Endothelial cell of umbilical vein (primary cell): Measurements from ENCODE around the gene SINHCAF. TPM values are rescaled to one million over a fixed set of nuclear protein-coding genes. Genes with fewer than 3 reads are reported as not detected.

Experiments
- BruUV-seq: library from RNA; stranded (reverse); fragments of 400-500 nt; replicated peaks from 2 replicates; lab custom pipeline; 2021; lab: Mats Ljungman, UMichigan
- CTCF ChIA-PET: fragments of 300-600, 350-600 bp; sonication (Branson Sonifier 250); formaldehyde crosslinking; loops from one replicate; lab custom pipeline; 2021; ENCODE audit warnings: antibody characterized with exemption, inconsistent platforms; lab: Charles Lee
- POLR2A ChIA-PET: fragments of 300-600, 350-600 bp; sonication (Branson Sonifier 250); formaldehyde crosslinking; loops from one replicate; lab custom pipeline; 2021; ENCODE audit warnings: antibody characterized with exemption, inconsistent platforms; lab: Charles Lee
- DNase-seq: peaks from one replicate; pipeline ENCODE4 v3.0.0-alpha.2; 2011; ENCODE audit warnings: low read depth, low spot score
- FAIRE-seq: peaks from 2 replicates; lab custom pipeline; 2011; peaks lifted over from hg19 to GRCh38; lab: Jason Lieb, UNC
- H2AFZ ChIP-seq: 2 replicates; pipeline ENCODE4 v1.6.0; 2012; ENCODE audit warnings: low read depth, low read length, control low read depth, inconsistent platforms
- H3K27ac ChIP-seq: 2 replicates; pipeline ENCODE4 v1.5.1; 2011; ENCODE audit warnings: low read depth, mild to moderate bottlenecking, control low read depth, low read length, moderate library complexity; ENCODE audit not compliant: insufficient read depth
- H3K27me3 ChIP-seq, 2 experiments: 2 replicates each; pipeline versions ENCODE4 v1.6.0 to v1.6.1; 2011; ENCODE audit warnings: low read length in 2 of 2, mixed read lengths in 1 of 2; ENCODE audit not compliant: control insufficient read depth in 2 of 2, insufficient read depth in 2 of 2
- H3K36me3 ChIP-seq, 2 experiments: 2 replicates in 1 of 2; 3 replicates in 1 of 2; pipeline ENCODE4 v1.5.1; 2011; ENCODE audit warnings: low read length in 2 of 2, mild to moderate bottlenecking in 1 of 2, moderate library complexity in 1 of 2; ENCODE audit not compliant: control insufficient read depth in 2 of 2, insufficient read depth in 2 of 2; ENCODE audit errors: extremely low read depth in 1 of 2
- H3K4me1 ChIP-seq: 3 replicates; pipeline ENCODE4 v1.5.1; 2011; ENCODE audit warnings: mild to moderate bottlenecking, low read length; ENCODE audit not compliant: control insufficient read depth, insufficient read depth; ENCODE audit errors: extremely low read depth
- H3K4me2 ChIP-seq: 2 replicates; pipeline ENCODE4 v1.6.1; 2011; ENCODE audit warnings: low read length, control low read depth, mixed read lengths; ENCODE audit not compliant: insufficient read depth
- H3K4me3 ChIP-seq, 3 experiments: fragments of 200-600 bp in 1 of 3; sonication (generic), shearing (Covaris generic) in 1 of 3; replicated peaks in 1 of 3; 2 replicates each; pipeline ENCODE4 v1.5.1; 2011 to 2016; ENCODE audit warnings: control low read depth in 3 of 3, low read length in 3 of 3, mild to moderate bottlenecking in 2 of 3, inconsistent platforms in 1 of 3, low read depth in 1 of 3, moderate library complexity in 1 of 3; ENCODE audit not compliant: insufficient read depth in 1 of 3
- H3K79me2 ChIP-seq: 2 replicates; pipeline ENCODE4 v1.6.0; 2012; ENCODE audit warnings: low read length, inconsistent platforms; ENCODE audit not compliant: control insufficient read depth, insufficient read depth
- H3K9ac ChIP-seq: replicated peaks from 2 replicates; pipeline ENCODE3; 2011; ENCODE audit warnings: low read length, control low read depth; ENCODE audit not compliant: insufficient read depth; ENCODE audit errors: extremely low read depth
- H3K9me1 ChIP-seq: replicated peaks from 3 replicates; pipeline ENCODE4 v1.6.0; 2011; ENCODE audit warnings: mild to moderate bottlenecking, low read length; ENCODE audit not compliant: control insufficient read depth, insufficient read depth; ENCODE audit errors: extremely low read depth
- H3K9me3 ChIP-seq: replicated peaks from 2 replicates; pipeline ENCODE4 v1.5.1; 2012; ENCODE audit warnings: low read length, inconsistent platforms; ENCODE audit not compliant: control insufficient read depth, insufficient read depth
- H4K20me1 ChIP-seq: replicated peaks from 2 replicates; pipeline ENCODE3; 2011; ENCODE audit warnings: mild to moderate bottlenecking, low read length; ENCODE audit not compliant: control insufficient read depth, insufficient read depth; ENCODE audit errors: extremely low read depth
- CTCF ChIP-seq, 2 donors: IDR thresholded peaks; 1 replicate in 1 of 2; 2 replicates in 1 of 2; pipeline ENCODE4 v1.5.1; 2011; ENCODE audit warnings: low read length in 2 of 2, mild to moderate bottlenecking in 2 of 2, moderate library complexity in 2 of 2, control low read depth in 1 of 2, inconsistent platforms in 1 of 2, low read depth in 1 of 2; ENCODE audit not compliant: insufficient read depth in 1 of 2; ENCODE audit errors: extremely low read depth in 1 of 2
- EZH2 ChIP-seq: IDR thresholded peaks from 2 replicates; pipeline ENCODE4 v1.6.1; 2012; ENCODE audit warnings: borderline replicate concordance, low read depth, mild to moderate bottlenecking, moderate library complexity, low read length, inconsistent platforms; ENCODE audit not compliant: severe bottlenecking
- FOS ChIP-seq: IDR thresholded peaks from 2 replicates; pipeline ENCODE4 v1.6.1; 2011; ENCODE audit warnings: mild to moderate bottlenecking, low read length, moderate library complexity, borderline replicate concordance; ENCODE audit not compliant: insufficient read depth
- GATA2 ChIP-seq: IDR thresholded peaks from 2 replicates; pipeline ENCODE4 v1.7.0; 2011; ENCODE audit warnings: low read depth, mild to moderate bottlenecking, moderate library complexity, mixed read lengths, low read length; ENCODE audit not compliant: insufficient read length, insufficient read depth
- JUN ChIP-seq: IDR thresholded peaks from 2 replicates; pipeline ENCODE4 v1.6.1; 2011; ENCODE audit warnings: borderline replicate concordance, low read depth; ENCODE audit not compliant: insufficient read length, insufficient read depth
- MAX ChIP-seq: IDR thresholded peaks from 2 replicates; pipeline ENCODE4 v1.6.1; 2011; ENCODE audit not compliant: insufficient read depth, insufficient read length
- MYC ChIP-seq: IDR thresholded peaks from one replicate; pipeline ENCODE4 v1.6.1; 2011; ENCODE audit warnings: mild to moderate bottlenecking, low read depth, low read length
- POLR2A ChIP-seq: IDR thresholded peaks from 2 replicates; pipeline ENCODE4 v1.6.1; 2012; ENCODE audit warnings: low read depth, mild to moderate bottlenecking, control low read depth, low read length
- POLR2AphosphoS5 ChIP-seq: IDR thresholded peaks from 2 replicates; pipeline ENCODE4 v1.6.1; 2012; ENCODE audit warnings: low read depth, mild to moderate bottlenecking, control low read depth, low read length, moderate library complexity; ENCODE audit not compliant: insufficient read depth
- dilution Hi-C: fragments of 300-500 bp; cut with MboI; formaldehyde crosslinking; loops from one replicate; pipeline ENCODE4 v1.15.0; 2019; ENCODE audit warnings: low sequenced_read_pairs; ENCODE audit not compliant: extremely low pct_ligation_motif_present
- intact Hi-C: fragments of 100-400 bp; cut with micrococcal nuclease; formaldehyde crosslinking; loops from one replicate; pipeline ENCODE4 v1.10.0; 2022
- polyA plus RNA-seq, 4 experiments: library from polyadenylated mRNA; depleted of rRNA in 3 of 4; stranded (reverse) in 3 of 4; unstranded in 1 of 4; fragments of >200 nt; gene quantifications; 2 replicates each; pipeline versions ENCODE4 v1.2.1 to v1.2.3, GENCODE V29; 2011 to 2012; ENCODE audit warnings: missing spikeins in 1 of 4
- small RNA-seq: library from RNA; depleted of rRNA; stranded (forward); fragments of <200 nt; gene quantifications from one replicate; pipeline ENCODE3, GENCODE V24; 2012; ENCODE audit warnings: low replicate concordance, low read depth; ENCODE audit not compliant: insufficient read depth, insufficient read length
- total RNA-seq: library from RNA; stranded (reverse); gene quantifications from 2 replicates; pipeline ENCODE4 v1.2.3, GENCODE V29; 2021

SINHCAF gene
- total and polyA plus RNA-seq, 2 donors (not counting 3 experiments of a cell fraction or from before 2014, with no cell fraction given) = 19.3 to 83.4 TPM

DNA sequence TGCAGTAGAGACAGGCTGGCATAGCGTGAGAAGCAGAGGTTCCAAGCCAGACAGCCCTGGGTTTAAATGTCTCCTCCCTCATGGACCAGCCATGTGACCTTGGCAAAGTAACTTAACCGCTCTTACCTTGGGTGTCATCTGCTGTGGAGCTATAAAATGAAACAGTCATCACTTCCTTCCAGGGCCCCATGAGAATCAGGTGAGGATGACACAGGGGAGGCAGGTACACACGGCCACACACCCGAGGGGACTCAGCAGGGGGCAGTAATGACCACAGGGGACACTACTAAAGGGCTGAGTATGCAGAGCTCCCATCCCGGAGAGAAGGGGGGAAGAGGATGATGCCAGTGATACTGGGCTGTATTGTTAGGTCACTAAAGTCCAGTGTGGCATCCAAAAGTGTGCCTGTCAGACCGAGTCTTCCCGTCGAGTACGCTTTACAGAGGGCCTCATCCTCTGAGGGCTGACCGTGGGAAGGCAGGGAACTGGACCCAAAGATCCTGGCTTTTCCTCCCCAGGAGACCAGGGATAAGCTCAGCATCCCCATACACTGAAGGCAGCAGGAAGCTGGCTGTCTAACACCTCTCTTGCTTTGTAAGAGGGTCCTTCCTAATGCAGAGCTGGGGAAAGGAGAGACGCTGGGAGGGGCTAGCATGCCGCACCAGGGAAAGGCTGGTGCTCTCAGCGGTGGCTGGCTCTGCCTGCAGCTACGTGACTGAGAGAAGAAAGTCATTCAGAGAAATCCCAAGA, 94.2 kb downstream of the SINHCAF start:
- no peaks in the 10 kb centered on the region for H3K9me1 ChIP-seq
- CTCF ChIA-PET = interaction anchor here (1.1 to 2.1 kb wide), 4 partner anchors 10 to 384 kb away, joined by 3 to 8 read pairs (median 6); no protein-coding TSS in a partner anchor
- no peaks in the 10 kb centered on the region for H3K36me3 ChIP-seq
- no peaks in the 10 kb centered on the region for H3K9me3 ChIP-seq
- no TSS peak for BruUV-seq
- no peaks in the 10 kb centered on the region for H4K20me1 ChIP-seq
- dilution Hi-C loops (loop anchor here (25.0 kb wide), 1 partner anchor 394 kb away; no protein-coding TSS in a partner anchor), intact Hi-C loops (no loop called here)
- POLR2A ChIA-PET = no interaction called here
- no peaks in the 10 kb centered on the region for H3K79me2 ChIP-seq
- FAIRE-seq = no peak
- no peak overlapping the region for H3K9ac ChIP-seq
- DNase-seq = no peak
- no peaks in the 10 kb centered on the region for H3K4me1 ChIP-seq
- TF ChIP-seq CTCF (IDR thresholded peaks at IDR 0.05; ENCODE audit: extremely low read depth in 1 of 2, insufficient read depth in 1 of 2, low read depth in 1 of 2, low read length in 2 of 2) (no peak), MYC (no peak), GATA2 (no peak), FOS (no peak), EZH2 (no peak), MAX (no peak), JUN (no peak), POLR2AphosphoS5 (no peak), POLR2A (no peak)
- H3K27ac ChIP-seq = no peak overlapping the region
- H3K4me3 ChIP-seq = no peak overlapping the region
- no peak overlapping the region for H2AFZ ChIP-seq
- peaks cover 7% of the 10 kb centered on the region in 2 experiments for H3K27me3 ChIP-seq
- H3K4me2 ChIP-seq = no peak overlapping the region

Small RNA genes lying within 50 kb of the gene (small RNA-seq; reads per million reads assigned to genes)
- not detected for gene AC024940.4
- not detected for gene AC024940.5
- not detected for gene MREGP1
- not detected for gene RF00026
